ENCODE results near the gene GRK6. TPM values are rescaled to one million over a fixed set of nuclear protein-coding genes. Genes with fewer than 3 reads are reported as not detected.

GRK6 gene
- polyA plus RNA-seq, 1 donor from 2014 or later: 22.6 TPM

GRCh38 chr5:177432839-177433657 is 6.6 kb downstream of the GRK6 start:
- no peak overlapping the region for H3K4me2 ChIP-seq (ENCODE audit: low read length)

More at GRCh38 chr5:177432839-177433657, 6.6 kb downstream of the GRK6 start:
- H3K9ac ChIP-seq (ENCODE audit: low read length): no peak overlapping the region
- no peak overlapping the region for H2AFZ ChIP-seq (ENCODE audit: low read depth, low read length)
- no peak overlapping the region for H3K4me3 ChIP-seq (ENCODE audit: low read length)
- H3K36me3 ChIP-seq (ENCODE audit: insufficient read depth, low read length): no peaks in the 10 kb centered on the region
- H3K9me3 ChIP-seq (ENCODE audit: low read length): no peaks in the 10 kb centered on the region
- H4K20me1 ChIP-seq (ENCODE audit: insufficient read depth): no peaks in the 10 kb centered on the region
- peaks cover 8% of the 10 kb centered on the region for H3K79me2 ChIP-seq (replicated peaks; ENCODE audit: insufficient read depth, low read length)
- no peaks in the 10 kb centered on the region for H3F3A ChIP-seq (ENCODE audit: insufficient read depth, low read length, poor library complexity, severe bottlenecking)
- no peaks in the 10 kb centered on the region for H3K9me2 ChIP-seq (ENCODE audit: insufficient read depth, low read length)
- no peak overlapping the region for H3K27ac ChIP-seq (ENCODE audit: low read length)
- no peaks in the 10 kb centered on the region for H3K27me3 ChIP-seq (ENCODE audit: insufficient read depth, low read depth, low read length)
- TF ChIP-seq MXI1 (conservative IDR thresholded peaks at IDR 0.05; ENCODE audit: poor library complexity, severe bottlenecking) (no peak), CTCF (IDR thresholded peaks at IDR 0.05; ENCODE audit: poor library complexity, severe bottlenecking) (no peak), RAD21 (conservative IDR thresholded peaks at IDR 0.05) (no peak), SMC3 (conservative IDR thresholded peaks at IDR 0.05; ENCODE audit: poor library complexity) (no peak), REST (IDR thresholded peaks at IDR 0.05; ENCODE audit: borderline replicate concordance) (no peak), EP300 (conservative IDR thresholded peaks at IDR 0.05; ENCODE audit: poor library complexity, severe bottlenecking) (no peak), TAF1 (IDR thresholded peaks at IDR 0.05; ENCODE audit: low read depth) (no peak), POLR2AphosphoS5 (IDR thresholded peaks at IDR 0.05) (no peak), EZH2 (IDR thresholded peaks at IDR 0.05; ENCODE audit: borderline replicate concordance, insufficient read depth, low read length, poor library complexity, severe bottlenecking) (no peak)

All from neural cell (in vitro differentiated cells).